ENCODE results near the gene SSBP3.

SSBP3 gene

GRCh38 chr1:54263601-54264226 lies 142.5 kb downstream of the SSBP3 start:
- DNase-seq: no peak

DNA sequence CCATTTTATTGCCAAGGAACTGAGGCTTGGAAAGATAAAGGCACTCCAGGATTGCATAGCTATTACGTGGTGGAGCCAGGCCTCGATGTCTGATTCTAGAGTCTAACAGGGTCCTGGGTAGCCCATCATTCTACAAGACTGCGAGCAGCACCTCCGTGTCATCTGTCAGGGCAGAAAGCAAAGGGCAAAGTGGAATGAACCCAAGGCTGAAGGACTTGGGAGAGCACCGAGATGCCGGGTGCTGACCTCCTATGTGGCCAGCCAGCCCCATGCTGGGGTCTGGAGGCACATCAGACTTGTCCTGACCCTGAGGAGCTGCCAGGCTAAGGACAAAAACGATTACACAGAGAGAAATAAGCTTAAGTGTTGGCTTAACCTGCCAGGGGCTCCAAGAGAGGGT lies 143.9 kb downstream of the SSBP3 start:
- DNase-seq: no peak

GRCh38 chr1:54260810-54261209 lies 145.4 kb downstream of the SSBP3 start:
- no peak for DNase-seq

GRCh38 chr1:54259546-54260140 lies 146.6 kb downstream of the SSBP3 start:
- no peak for DNase-seq

DNA sequence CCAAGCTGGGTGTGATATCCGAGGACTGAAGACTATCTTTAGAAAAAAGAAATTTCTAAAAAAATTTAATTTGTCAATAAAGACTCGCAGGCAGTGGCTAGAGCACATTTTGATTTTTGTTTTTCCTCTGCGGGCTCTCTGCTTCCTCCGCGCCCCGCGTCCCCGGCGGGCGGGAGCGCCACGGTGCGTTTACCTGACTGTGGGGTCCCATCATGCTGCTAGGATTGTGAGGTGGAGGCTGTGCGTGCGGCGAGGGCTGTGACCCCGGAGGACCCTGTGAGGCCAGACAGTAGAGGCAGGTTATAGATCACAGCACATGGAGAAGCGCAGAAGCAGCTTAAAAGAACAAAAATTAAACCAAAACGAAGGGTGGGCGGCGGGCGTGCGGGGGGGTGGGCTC lies 148.3 kb downstream of the SSBP3 start:
- no peak for DNase-seq

GRCh38 chr1:54257346-54257620 lies 148.9 kb downstream of the SSBP3 start:
- no peak for DNase-seq

- DNase-seq: no peak
Observed at GRCh38 chr1:54256522-54257345, 149.5 kb downstream of the SSBP3 start.

DNA sequence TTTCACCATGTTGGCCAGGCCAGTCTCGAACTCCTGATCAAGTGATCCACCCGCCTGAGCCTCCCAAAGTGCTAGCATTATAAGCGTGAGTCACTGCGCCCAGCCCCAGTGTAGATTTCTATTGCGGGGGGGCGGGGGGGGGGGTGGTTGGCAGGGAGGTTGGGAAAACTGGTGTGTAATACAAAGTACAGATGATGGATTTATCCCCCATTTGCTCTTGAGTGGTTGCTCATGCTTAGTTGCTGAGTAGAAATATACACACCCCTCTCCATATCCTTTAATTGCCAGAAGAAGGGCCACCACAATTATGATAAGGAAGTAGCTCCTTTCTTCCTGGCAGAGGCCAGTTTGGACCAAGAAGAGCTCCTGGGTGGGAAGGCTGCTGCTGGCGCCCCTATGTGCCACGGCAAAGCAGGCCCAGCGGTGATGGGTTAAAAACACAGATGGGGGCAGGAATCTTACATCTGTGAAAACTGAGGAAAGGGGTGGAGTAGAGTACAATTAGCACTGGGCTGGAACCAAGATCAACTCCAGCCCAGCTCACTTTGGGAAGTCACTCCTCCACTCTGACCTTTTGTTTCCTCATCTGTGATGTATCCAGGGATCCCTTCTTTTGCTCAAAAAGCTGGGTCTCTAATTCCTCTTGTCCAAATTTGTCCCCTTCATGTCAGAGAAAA lies 151.0 kb downstream of the SSBP3 start:
- DNase-seq: no peak

GRCh38 chr1:54254055-54254454 lies 152.1 kb downstream of the SSBP3 start:
- DNase-seq: no peak

- no peak for DNase-seq
Observed at GRCh38 chr1:54253480-54253879, 152.7 kb downstream of the SSBP3 start.

DNA sequence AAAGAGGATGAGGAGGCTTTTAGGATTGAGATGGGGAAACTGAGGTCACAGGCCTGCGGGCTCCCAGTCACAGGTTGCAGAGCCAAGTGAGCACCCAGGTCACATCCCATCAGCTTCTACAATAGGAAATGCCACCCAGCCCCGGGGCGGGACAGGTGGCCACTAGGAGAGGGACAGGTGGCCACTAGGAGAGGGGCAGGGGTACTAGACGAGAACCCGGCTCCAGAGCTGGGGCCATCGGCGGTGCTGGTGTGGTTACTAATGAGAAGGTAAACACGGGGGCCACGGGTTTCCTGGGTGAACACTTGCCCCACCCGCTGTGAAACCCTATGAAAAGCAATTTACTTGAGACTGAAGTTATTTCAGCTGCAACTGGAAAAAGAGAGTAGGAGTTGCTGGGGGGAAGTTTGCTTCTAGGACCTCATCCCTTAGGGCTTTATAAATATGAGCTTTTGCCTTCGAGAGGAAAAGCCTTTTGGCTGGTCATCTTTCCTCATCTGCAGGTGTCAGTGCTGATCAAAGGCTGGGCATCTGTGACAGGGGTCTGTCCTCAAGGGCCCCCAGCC lies 153.7 kb downstream of the SSBP3 start:
- DNase-seq: no peak

DNA sequence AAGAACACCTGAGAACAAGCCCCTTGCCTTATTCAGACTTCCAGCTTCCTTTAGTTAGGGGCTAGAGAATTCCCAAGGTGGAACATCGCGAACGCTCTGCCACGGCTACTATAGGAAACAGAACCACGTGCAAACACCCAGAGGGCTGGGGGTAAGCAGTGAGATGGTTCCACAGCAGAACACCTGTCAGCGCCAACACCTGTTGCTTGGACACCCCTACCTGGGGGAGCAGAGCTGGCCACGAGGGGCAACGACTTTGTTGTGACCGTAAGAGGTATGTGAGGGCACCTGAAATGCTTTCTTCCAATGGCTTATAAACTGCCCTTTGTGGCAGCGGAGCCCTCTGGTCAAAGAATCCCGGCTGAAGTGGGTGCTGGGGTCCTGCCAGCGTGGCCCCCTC lies 155.5 kb downstream of the SSBP3 start:
- no peak for DNase-seq

- DNase-seq: no peak
Observed at GRCh38 chr1:54249819-54250435, 156.3 kb downstream of the SSBP3 start.

DNA sequence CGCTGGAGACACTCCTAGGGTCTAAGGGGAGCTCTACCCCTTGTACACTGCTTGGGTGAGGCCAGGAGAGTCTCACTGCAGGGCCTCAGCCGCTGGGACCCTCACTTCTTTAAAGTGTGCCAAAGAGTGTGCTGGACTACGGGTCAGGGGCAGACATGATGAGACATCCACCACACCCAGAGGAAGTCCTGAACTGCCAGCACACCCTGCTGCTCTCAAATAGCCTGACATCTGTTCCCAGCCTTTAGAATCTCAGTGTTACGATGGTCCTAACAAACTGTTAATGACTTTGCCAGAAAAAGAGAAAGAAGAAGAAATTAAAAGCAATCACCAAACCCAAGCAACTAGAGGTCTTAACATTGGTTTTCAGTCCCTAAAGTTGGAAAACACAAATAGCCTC lies 157.2 kb downstream of the SSBP3 start:
- no peak for DNase-seq

- no peak for DNase-seq
Observed at GRCh38 chr1:54247863-54248515, 158.2 kb downstream of the SSBP3 start.

DNA sequence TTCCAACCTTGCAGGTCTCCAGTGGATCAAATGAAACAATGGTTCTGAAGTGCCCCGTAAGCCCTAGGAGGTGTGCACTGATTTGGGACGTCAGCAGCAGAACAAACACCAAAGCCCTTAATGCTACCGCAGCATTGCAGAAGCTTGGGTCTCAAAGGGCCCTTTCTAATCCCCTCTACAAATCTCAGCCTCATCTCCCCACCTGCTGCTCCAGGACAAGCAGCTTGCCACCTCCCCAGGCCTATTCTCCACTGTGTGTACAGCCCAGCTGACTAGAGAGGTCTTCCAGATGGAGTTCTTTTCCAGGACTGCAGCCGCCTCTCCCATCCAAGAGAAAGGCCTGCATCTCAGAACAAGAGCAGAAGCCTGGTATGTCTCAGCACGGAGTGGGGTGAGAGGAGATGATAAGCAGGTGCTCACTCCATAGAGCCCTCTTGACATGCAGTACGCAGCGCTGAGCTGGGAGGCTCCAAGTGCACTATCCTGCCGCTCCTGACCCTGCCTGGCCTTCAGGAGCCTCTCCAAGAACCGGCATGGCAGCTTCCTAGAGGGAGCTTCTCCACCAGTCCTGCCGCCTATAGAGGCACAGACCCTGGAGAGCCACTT lies 160.0 kb downstream of the SSBP3 start:
- DNase-seq: no peak

GRCh38 chr1:54245501-54245900 lies 160.7 kb downstream of the SSBP3 start:
- no peak for DNase-seq

GRCh38 chr1:54244655-54245054 lies 161.5 kb downstream of the SSBP3 start:
- DNase-seq: no peak

DNA sequence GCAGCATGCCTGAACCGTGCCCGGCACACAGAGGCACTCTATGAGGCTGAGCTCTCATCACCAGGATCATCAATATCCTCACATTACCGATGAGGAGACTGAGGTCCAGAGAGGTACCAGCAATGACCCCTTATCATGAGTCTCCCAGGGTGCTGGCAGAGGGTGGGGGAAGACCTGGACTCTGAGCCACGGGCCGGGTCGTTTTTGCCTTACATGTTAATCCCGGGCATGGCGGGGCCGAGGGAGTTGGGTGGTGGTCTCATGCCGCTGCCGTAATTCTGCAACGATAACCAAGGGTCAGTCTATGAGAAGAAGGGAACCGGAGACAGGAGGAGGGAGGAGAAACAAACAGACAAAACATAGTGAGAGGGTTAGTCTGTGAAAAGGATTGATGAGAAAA lies 163.2 kb downstream of the SSBP3 start:
- no peak for DNase-seq

- no peak for DNase-seq
Observed at GRCh38 chr1:54241364-54241763, 164.8 kb downstream of the SSBP3 start.

- DNase-seq: no peak
Observed at GRCh38 chr1:54240741-54241335, 165.4 kb downstream of the SSBP3 start.

DNA sequence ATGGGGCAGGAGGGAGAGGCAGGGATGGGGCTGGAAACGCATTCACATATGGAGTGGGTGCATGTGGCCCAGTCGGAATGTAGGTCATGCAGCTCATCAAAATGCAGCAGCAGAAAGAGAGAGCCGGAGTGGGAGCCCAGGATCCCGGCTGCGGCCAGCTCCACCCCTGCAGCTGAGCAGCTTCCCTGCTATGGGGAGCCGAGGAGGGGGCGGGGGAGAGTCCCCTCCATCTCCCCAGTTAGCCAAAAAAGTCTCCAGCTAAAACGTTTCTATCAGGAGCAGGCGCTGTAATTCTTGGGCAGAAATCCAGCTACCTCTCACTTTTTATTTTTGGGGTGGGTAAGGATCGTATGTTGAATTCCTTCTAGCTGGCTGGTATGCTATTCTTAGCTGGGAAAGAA lies 166.6 kb downstream of the SSBP3 start:
- no peak for DNase-seq
